ENCODE measurements around the gene DMRTC1B.
"Not testable (repeated sequence)": the region's sequence is repeated elsewhere in the genome, so short reads cannot be mapped to it uniquely, and the experiment has no call there.

Gene DMRTC1B

GRCh38 chrX:72776653-72777466 lies at the start of gene DMRTC1B:
DMRTC1B (plus strand) TSS chrX:72776890; CDS start chrX:72845136, 68,246 bp downstream.
- not testable (repeated sequence) for H3K9me3 ChIP-seq (ENCODE audit: control insufficient read depth, insufficient read depth, low read length); H3K9ac ChIP-seq (ENCODE audit: low read depth, low read length); H3K36me3 ChIP-seq (ENCODE audit: insufficient read depth, low read length); H3K4me1 ChIP-seq (ENCODE audit: insufficient read depth, low read length)

GRCh38 chrX:72727846-72728245 lies 48.8 kb upstream of the DMRTC1B start:
- Histone ChIP-seq H3K4me1 (ENCODE audit: insufficient read depth, low read length) (peaks cover 8% of the 10 kb centered on the region; the same call in 1 of the 2 replicates), H3K36me3 (ENCODE audit: insufficient read depth, low read length) (no peaks in the 10 kb centered on the region), H3K9ac (ENCODE audit: low read depth, low read length) (no peak overlapping the region), H3K9me3 (ENCODE audit: control insufficient read depth, insufficient read depth, low read length) (no peaks in the 10 kb centered on the region)

- not testable (repeated sequence) for H3K9me3 ChIP-seq (ENCODE audit: control insufficient read depth, insufficient read depth, low read length)
Measured at GRCh38 chrX:72733636-72734035, 43.1 kb upstream of the DMRTC1B start.

GRCh38 chrX:72735561-72735960 lies 41.1 kb upstream of the DMRTC1B start:
- H3K9me3 ChIP-seq (ENCODE audit: control insufficient read depth, insufficient read depth, low read length): peaks cover 6% of the 10 kb centered on the region; the same call in 1 of the 2 replicates
- peaks cover 17% of the 10 kb centered on the region; the same call in 1 of the 2 replicates for H3K4me1 ChIP-seq (ENCODE audit: insufficient read depth, low read length)
- H3K36me3 ChIP-seq (ENCODE audit: insufficient read depth, low read length): no peaks in the 10 kb centered on the region
- no peak overlapping the region for H3K9ac ChIP-seq (ENCODE audit: low read depth, low read length)

More at GRCh38 chrX:72733636-72734035, 43.1 kb upstream of the DMRTC1B start:
- not testable (repeated sequence) for H3K9ac ChIP-seq (ENCODE audit: low read depth, low read length); H3K36me3 ChIP-seq (ENCODE audit: insufficient read depth, low read length)
- H3K4me1 ChIP-seq (ENCODE audit: insufficient read depth, low read length): peaks cover 17% of the 10 kb centered on the region; the same call in 1 of the 2 replicates

GRCh38 chrX:72745546-72745945 lies 31.1 kb upstream of the DMRTC1B start:
- H3K9ac ChIP-seq (ENCODE audit: low read depth, low read length); H3K4me1 ChIP-seq (ENCODE audit: insufficient read depth, low read length); H3K36me3 ChIP-seq (ENCODE audit: insufficient read depth, low read length); H3K9me3 ChIP-seq (ENCODE audit: control insufficient read depth, insufficient read depth, low read length): not testable (repeated sequence)

- not testable (repeated sequence) for H3K9ac ChIP-seq (ENCODE audit: low read depth, low read length); H3K9me3 ChIP-seq (ENCODE audit: control insufficient read depth, insufficient read depth, low read length); H3K4me1 ChIP-seq (ENCODE audit: insufficient read depth, low read length); H3K36me3 ChIP-seq (ENCODE audit: insufficient read depth, low read length)
Measured at GRCh38 chrX:72748545-72748944, 28.1 kb upstream of the DMRTC1B start.

- H3K9me3 ChIP-seq (ENCODE audit: control insufficient read depth, insufficient read depth, low read length); H3K9ac ChIP-seq (ENCODE audit: low read depth, low read length); H3K36me3 ChIP-seq (ENCODE audit: insufficient read depth, low read length); H3K4me1 ChIP-seq (ENCODE audit: insufficient read depth, low read length): not testable (repeated sequence)
Measured at GRCh38 chrX:72760454-72760853, 16.2 kb upstream of the DMRTC1B start.

- not testable (repeated sequence) for H3K4me1 ChIP-seq (ENCODE audit: insufficient read depth, low read length); H3K9ac ChIP-seq (ENCODE audit: low read depth, low read length); H3K9me3 ChIP-seq (ENCODE audit: control insufficient read depth, insufficient read depth, low read length); H3K36me3 ChIP-seq (ENCODE audit: insufficient read depth, low read length)
Measured at GRCh38 chrX:72777467-72777790, 739 bp downstream of the DMRTC1B start.

GRCh38 chrX:72778146-72778545 lies 1.5 kb downstream of the DMRTC1B start:
- not testable (repeated sequence) for H3K9ac ChIP-seq (ENCODE audit: low read depth, low read length); H3K4me1 ChIP-seq (ENCODE audit: insufficient read depth, low read length)

GRCh38 chrX:72782560-72782959 lies 5.9 kb downstream of the DMRTC1B start, which contains the start of gene FAM236B:
FAM236B (minus strand) TSS chrX:72782660; CDS start chrX:72782560, 100 bp downstream.
- not testable (repeated sequence) for H3K4me1 ChIP-seq (ENCODE audit: insufficient read depth, low read length); H3K9me3 ChIP-seq (ENCODE audit: control insufficient read depth, insufficient read depth, low read length); H3K9ac ChIP-seq (ENCODE audit: low read depth, low read length); H3K36me3 ChIP-seq (ENCODE audit: insufficient read depth, low read length)

More at GRCh38 chrX:72778146-72778545, 1.5 kb downstream of the DMRTC1B start:
- H3K9me3 ChIP-seq (ENCODE audit: control insufficient read depth, insufficient read depth, low read length); H3K36me3 ChIP-seq (ENCODE audit: insufficient read depth, low read length): not testable (repeated sequence)

- not testable (repeated sequence) for H3K36me3 ChIP-seq (ENCODE audit: insufficient read depth, low read length); H3K9me3 ChIP-seq (ENCODE audit: control insufficient read depth, insufficient read depth, low read length); H3K4me1 ChIP-seq (ENCODE audit: insufficient read depth, low read length); H3K9ac ChIP-seq (ENCODE audit: low read depth, low read length)
Measured at GRCh38 chrX:72783365-72783936, 6.8 kb downstream of the DMRTC1B start.

GRCh38 chrX:72783964-72784363 lies 7.3 kb downstream of the DMRTC1B start:
- H3K9me3 ChIP-seq (ENCODE audit: control insufficient read depth, insufficient read depth, low read length); H3K4me1 ChIP-seq (ENCODE audit: insufficient read depth, low read length); H3K36me3 ChIP-seq (ENCODE audit: insufficient read depth, low read length); H3K9ac ChIP-seq (ENCODE audit: low read depth, low read length): not testable (repeated sequence)

GRCh38 chrX:72788142-72788541 lies 11.5 kb downstream of the DMRTC1B start:
- H3K9ac ChIP-seq (ENCODE audit: low read depth, low read length); H3K36me3 ChIP-seq (ENCODE audit: insufficient read depth, low read length); H3K9me3 ChIP-seq (ENCODE audit: control insufficient read depth, insufficient read depth, low read length); H3K4me1 ChIP-seq (ENCODE audit: insufficient read depth, low read length): not testable (repeated sequence)

GRCh38 chrX:72790390-72790789 lies 13.7 kb downstream of the DMRTC1B start:
- not testable (repeated sequence) for H3K4me1 ChIP-seq (ENCODE audit: insufficient read depth, low read length); H3K9ac ChIP-seq (ENCODE audit: low read depth, low read length); H3K9me3 ChIP-seq (ENCODE audit: control insufficient read depth, insufficient read depth, low read length); H3K36me3 ChIP-seq (ENCODE audit: insufficient read depth, low read length)

- not testable (repeated sequence) for H3K4me1 ChIP-seq (ENCODE audit: insufficient read depth, low read length); H3K9ac ChIP-seq (ENCODE audit: low read depth, low read length); H3K9me3 ChIP-seq (ENCODE audit: control insufficient read depth, insufficient read depth, low read length); H3K36me3 ChIP-seq (ENCODE audit: insufficient read depth, low read length)
Measured at GRCh38 chrX:72808110-72808509, 31.4 kb downstream of the DMRTC1B start, which contains the start of gene FAM236D. FAM236D (minus strand) TSS chrX:72808210; CDS start chrX:72808110, 100 bp downstream.

Measured in ES-I3 (cell line).